IMR-90 (cell line): ENCODE measurements around the gene PRKCA. TPM values are rescaled to one million over a fixed set of nuclear protein-coding genes. Genes with fewer than 3 reads are reported as not detected.

Source experiments
- ATAC-seq: fragments of 200-7000 bp; cut with Tn5 transposase; 2 replicates; pipeline ENCODE4 v1.9.1; 2020; ENCODE audit warnings: low read depth, mild to moderate bottlenecking, moderate library complexity
- BruUV-seq: library from RNA; stranded (reverse); fragments of 400-500 nt; replicated peaks from 2 replicates; lab custom pipeline; 2021; lab: Mats Ljungman, UMichigan
- CTCF ChIA-PET: fragments of 300-600 bp; formaldehyde crosslinking; extraction: SDS; loops from one replicate; lab custom pipeline; 2021; ENCODE audit warnings: antibody characterized with exemption; lab: Yijun Ruan, JAX
- POLR2A ChIA-PET: fragments of 300-600 bp; sonication (Branson Sonifier 250); formaldehyde crosslinking; loops from one replicate; lab custom pipeline; 2022; ENCODE audit warnings: antibody characterized with exemption; ENCODE audit not compliant: unreplicated experiment; lab: Charles Lee
- DNase-seq: peaks from one replicate; pipeline ENCODE4 v3.0.0; 2013
- H2AFZ ChIP-seq: replicated peaks from 2 replicates; pipeline ENCODE3; 2013; ENCODE audit warnings: low read length, mild to moderate bottlenecking; ENCODE audit not compliant: poor library complexity
- H2AK5ac ChIP-seq: 2 replicates; pipeline ENCODE4 v1.6.1; 2013; ENCODE audit warnings: low read depth, low read length, inconsistent platforms
- H2AK9ac ChIP-seq: replicated peaks from 2 replicates; pipeline ENCODE3; 2013; ENCODE audit warnings: mild to moderate bottlenecking, low read depth, low read length, moderate library complexity; ENCODE audit not compliant: poor library complexity
- H2BK120ac ChIP-seq: 2 replicates; pipeline ENCODE4 v1.6.1; 2013; ENCODE audit warnings: low read depth, low read length, inconsistent platforms
- H2BK15ac ChIP-seq: 3 replicates; pipeline ENCODE4 v1.6.1; 2013; ENCODE audit warnings: low read depth, low read length, inconsistent platforms
- H2BK20ac ChIP-seq: 2 replicates; pipeline ENCODE4 v1.6.1; 2013; ENCODE audit warnings: low read depth, mild to moderate bottlenecking, inconsistent platforms, low read length, moderate library complexity
- H2BK5ac ChIP-seq: 2 replicates; pipeline ENCODE4 v1.6.1; 2013; ENCODE audit warnings: mild to moderate bottlenecking, low read depth, low read length, inconsistent platforms; ENCODE audit not compliant: poor library complexity, severe bottlenecking
- H3K14ac ChIP-seq: replicated peaks from 2 replicates; pipeline ENCODE4 v1.6.1; 2013; ENCODE audit warnings: low read depth, low read length, inconsistent platforms
- H3K18ac ChIP-seq: 2 replicates; pipeline ENCODE4 v1.6.1; 2013; ENCODE audit warnings: low read depth, low read length, control low read depth
- H3K23ac ChIP-seq: 2 replicates; pipeline ENCODE4 v1.6.1; 2013; ENCODE audit warnings: low read depth, low read length, inconsistent platforms
- H3K27ac ChIP-seq: 2 replicates; pipeline ENCODE4 v1.5.1; 2013; ENCODE audit warnings: mild to moderate bottlenecking, control low read depth, low read length; ENCODE audit not compliant: insufficient read depth
- H3K27me3 ChIP-seq: 2 replicates; pipeline ENCODE4 v1.6.1; 2013; ENCODE audit warnings: low read length; ENCODE audit not compliant: control insufficient read depth, insufficient read depth
- H3K36me3 ChIP-seq: 2 replicates; pipeline ENCODE4 v1.6.1; 2013; ENCODE audit warnings: low read length, mixed read lengths; ENCODE audit not compliant: control insufficient read depth, insufficient read depth
- H3K4ac ChIP-seq: 2 replicates; pipeline ENCODE4 v1.6.1; 2013; ENCODE audit warnings: low read depth, low read length, inconsistent platforms
- H3K4me1 ChIP-seq: 2 replicates; pipeline ENCODE4 v1.6.1; 2013; ENCODE audit warnings: low read length, mixed read lengths; ENCODE audit not compliant: control insufficient read depth, insufficient read depth
- H3K4me2 ChIP-seq: 2 replicates; pipeline ENCODE4 v1.6.1; 2013; ENCODE audit warnings: low read depth, mild to moderate bottlenecking, control low read depth, low read length, moderate library complexity
- H3K4me3 ChIP-seq: 2 replicates; pipeline ENCODE4 v1.5.1; 2013; ENCODE audit warnings: low read depth, mild to moderate bottlenecking, control low read depth, low read length, moderate library complexity; ENCODE audit not compliant: insufficient read depth
- H3K56ac ChIP-seq: 2 replicates; pipeline ENCODE4 v1.6.1; 2013; ENCODE audit warnings: low read length, inconsistent platforms; ENCODE audit not compliant: insufficient read depth; ENCODE audit errors: extremely low read depth
- H3K79me1 ChIP-seq, 2 experiments: 2 replicates each; pipeline ENCODE4 v1.6.1; 2013; ENCODE audit warnings: low read length in 2 of 2, inconsistent platforms in 1 of 2, low read depth in 1 of 2
- H3K9ac ChIP-seq: 2 replicates; pipeline ENCODE4 v1.6.1; 2013; ENCODE audit warnings: low read depth, low read length, control low read depth
- H3K9me1 ChIP-seq: 2 replicates; pipeline ENCODE4 v1.6.1; 2013; ENCODE audit warnings: low read length, inconsistent platforms; ENCODE audit not compliant: insufficient read depth
- H3K9me3 ChIP-seq: 2 replicates; pipeline ENCODE4 v1.6.1; 2013; ENCODE audit warnings: low read length; ENCODE audit not compliant: control insufficient read depth, insufficient read depth
- H4K20me1 ChIP-seq: 2 replicates; pipeline ENCODE4 v1.6.1; 2013; ENCODE audit warnings: low read length, inconsistent platforms; ENCODE audit not compliant: insufficient read depth
- H4K5ac ChIP-seq: 2 replicates; pipeline ENCODE4 v1.6.1; 2013; ENCODE audit warnings: mild to moderate bottlenecking, low read depth, low read length, control low read depth
- H4K8ac ChIP-seq, 2 experiments: 2 replicates each; pipeline ENCODE4 v1.6.1; 2013; ENCODE audit warnings: low read depth in 2 of 2, low read length in 2 of 2, control low read depth in 1 of 2, inconsistent platforms in 1 of 2
- H4K91ac ChIP-seq: 2 replicates; pipeline ENCODE4 v1.6.1; 2013; ENCODE audit warnings: low read depth, low read length, inconsistent platforms; ENCODE audit not compliant: insufficient read depth
- BHLHE40 ChIP-seq: fragments of 150-350 bp; IDR thresholded peaks from 2 replicates; pipeline ENCODE4 v1.6.1; 2016; ENCODE audit warnings: mild to moderate bottlenecking, low read depth, low read length
- CTCF ChIP-seq: conservative IDR thresholded peaks from 2 replicates; pipeline ENCODE4 v1.5.1; 2012; ENCODE audit warnings: mild to moderate bottlenecking, low read depth, low read length, improper control_type of control experiment
- FOS ChIP-seq: fragments of 150-350 bp; IDR thresholded peaks from 2 replicates; pipeline ENCODE4 v1.6.1; 2016; ENCODE audit warnings: low read depth, low read length
- MXI1 ChIP-seq: IDR thresholded peaks from 2 replicates; pipeline ENCODE4 v1.6.1; 2012; ENCODE audit warnings: low read depth, mild to moderate bottlenecking, low read length, moderate library complexity, borderline replicate concordance
- NFE2L2 ChIP-seq: fragments of 150-350 bp; IDR thresholded peaks from 2 replicates; pipeline ENCODE4 v1.6.1; 2016; ENCODE audit warnings: low read depth, mild to moderate bottlenecking, low read length
- POLR2A ChIP-seq: IDR thresholded peaks from 2 replicates; pipeline ENCODE4 v1.6.1; 2012; ENCODE audit warnings: mild to moderate bottlenecking, low read depth, low read length
- RAD21 ChIP-seq: IDR thresholded peaks from 2 replicates; pipeline ENCODE4 v1.6.1; 2012; ENCODE audit warnings: low read length, improper control_type of control experiment
- RCOR1 ChIP-seq: IDR thresholded peaks from 2 replicates; pipeline ENCODE4 v1.6.1; 2012; ENCODE audit warnings: mild to moderate bottlenecking, low read length, improper control_type of control experiment; ENCODE audit not compliant: insufficient replicate concordance
- RFX5 ChIP-seq: IDR thresholded peaks from 2 replicates; pipeline ENCODE4 v1.8.0; 2012; ENCODE audit warnings: low read depth, mild to moderate bottlenecking, low read length, moderate library complexity
- SMC3 ChIP-seq: fragments of 150-350 bp; IDR thresholded peaks from 2 replicates; pipeline ENCODE4 v1.6.1; 2016; ENCODE audit warnings: low read depth, mild to moderate bottlenecking, antibody characterized with exemption, low read length, moderate library complexity
- WGBS, 2 experiments: methylation state at CpG; one replicate each; pipeline versions ENCODE4 v1.1.5 to v1.1.7; 2013; ENCODE audit warnings: missing lambda C conversion rate in 2 of 2; ENCODE audit not compliant: insufficient read length in 1 of 2; ENCODE audit errors: extremely low coverage in 2 of 2; 5-methylcytosine and 5-hydroxymethylcytosine counted together
- dilution Hi-C: fragments of 300-500 bp; cut with HindIII; formaldehyde crosslinking; loops from one replicate; pipeline ENCODE4 v1.14.3; 2018; ENCODE audit warnings: low sequenced_read_pairs; ENCODE audit not compliant: unreplicated experiment
- in situ Hi-C: fragments of 300-500 bp; cut with MboI; formaldehyde crosslinking; loops from 3 replicates; pipeline ENCODE4 v1.14.3; 2019; ENCODE audit warnings: low sequenced_read_pairs, inconsistent platforms, mixed read lengths
- intact Hi-C: fragments of 100-400 bp; cut with micrococcal nuclease; formaldehyde crosslinking; loops from 2 replicates; pipeline ENCODE4 v1.10.0; 2022
- polyA plus RNA-seq, 3 experiments: library from polyadenylated mRNA; depleted of rRNA; stranded (reverse); fragments of >200 nt; gene quantifications; 2 replicates each; pipeline ENCODE4 v1.2.3, GENCODE V29; 2012; ENCODE audit warnings: low replicate concordance in 1 of 3
- total RNA-seq: library from RNA; depleted of rRNA; stranded (reverse); fragments of >200 nt; gene quantifications from 2 replicates; pipeline ENCODE4 v1.2.3, GENCODE V29; 2012

Gene PRKCA
- total and polyA plus RNA-seq, 2 of the 4 experiments (the other 2 are of a cell fraction) = 31.0 to 46.0 TPM

DNA sequence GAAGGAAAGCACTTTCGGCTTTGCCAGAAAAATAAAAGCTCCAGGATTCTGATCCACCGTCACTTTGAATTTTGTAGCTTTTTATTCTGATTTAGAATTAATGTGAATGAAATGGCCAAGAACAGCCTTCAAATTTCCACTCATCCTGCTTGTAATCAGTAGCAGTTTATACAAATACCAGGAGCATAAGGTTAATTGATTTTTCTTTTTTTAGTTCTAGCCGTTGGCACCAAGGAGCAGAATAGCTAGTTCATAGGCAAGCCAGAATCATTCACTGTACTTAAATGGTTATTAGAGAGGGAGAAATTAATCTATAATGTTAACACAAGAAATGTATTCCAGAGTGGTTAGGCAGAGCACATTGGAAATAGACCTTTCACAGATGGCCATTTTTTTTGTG lies 491.4 kb downstream of the PRKCA start:
- Histone ChIP-seq H3K4me3 (no peak overlapping the region), H4K5ac (no peak overlapping the region), H3K27ac (no peak overlapping the region), H3K79me1 (no peaks in the 10 kb centered on the region; a peak in 1 of 4 replicates), H3K9me3 (no peaks in the 10 kb centered on the region), H3K23ac (no peak overlapping the region), H3K56ac (no peak overlapping the region), H3K18ac (no peak overlapping the region), H2BK20ac (no peak overlapping the region), H4K8ac (no peak overlapping the region), H4K20me1 (no peaks in the 10 kb centered on the region; the same call in 1 of the 2 replicates), H3K4ac (no peak overlapping the region), H3K14ac (no peak overlapping the region), H3K36me3 (peaks cover 57% of the 10 kb centered on the region), H3K9ac (no peak overlapping the region), H2BK120ac (no peak overlapping the region), H2AK9ac (no peak overlapping the region), H2AFZ (no peak overlapping the region), H2AK5ac (no peak overlapping the region), H3K27me3 (no peaks in the 10 kb centered on the region), H3K9me1 (peaks cover 4% of the 10 kb centered on the region; the same call in 1 of the 2 replicates), H4K91ac (no peak overlapping the region), H3K4me2 (no peak overlapping the region), H2BK15ac (no peak overlapping the region), H2BK5ac (no peak overlapping the region), H3K4me1 (no peaks in the 10 kb centered on the region; the same call in none of the 2 replicates)
- DNase-seq (no peak), ATAC-seq (no peak)
- TF ChIP-seq POLR2A (no peak), SMC3 (no peak), RAD21 (no peak), BHLHE40 (no peak), MXI1 (no peak), FOS (no peak), RFX5 (no peak), RCOR1 (no peak), NFE2L2 (no peak), CTCF (no peak)
- intact Hi-C loops = no loop called here
- WGBS, 2 experiments = no CpG with 5 or more reads among the region's 3 CpGs
- in situ Hi-C loops = no loop called here
- ChIA-PET POLR2A (interaction anchor here (0.7 kb wide), 1 partner anchor 43 kb away, joined by 3 read pairs; no protein-coding TSS in a partner anchor), CTCF (no interaction called here)
- BruUV-seq = no TSS peak
- dilution Hi-C loops = no loop called here
